IMR-90 (cell line): ENCODE measurements around the gene TF. TPM values are rescaled to one million over a fixed set of nuclear protein-coding genes. Genes with fewer than 3 reads are reported as not detected.

Source experiments
- ATAC-seq: fragments of 200-7000 bp; cut with Tn5 transposase; 2 replicates; pipeline ENCODE4 v1.9.1; 2020; ENCODE audit warnings: low read depth, mild to moderate bottlenecking, moderate library complexity
- BruUV-seq: library from RNA; stranded (reverse); fragments of 400-500 nt; replicated peaks from 2 replicates; lab custom pipeline; 2021; lab: Mats Ljungman, UMichigan
- CTCF ChIA-PET: fragments of 300-600 bp; formaldehyde crosslinking; extraction: SDS; loops from one replicate; lab custom pipeline; 2021; ENCODE audit warnings: antibody characterized with exemption; lab: Yijun Ruan, JAX
- POLR2A ChIA-PET: fragments of 300-600 bp; sonication (Branson Sonifier 250); formaldehyde crosslinking; loops from one replicate; lab custom pipeline; 2022; ENCODE audit warnings: antibody characterized with exemption; ENCODE audit not compliant: unreplicated experiment; lab: Charles Lee
- DNase-seq: peaks from one replicate; pipeline ENCODE4 v3.0.0; 2013
- H2AFZ ChIP-seq: replicated peaks from 2 replicates; pipeline ENCODE3; 2013; ENCODE audit warnings: low read length, mild to moderate bottlenecking; ENCODE audit not compliant: poor library complexity
- H2AK5ac ChIP-seq: 2 replicates; pipeline ENCODE4 v1.6.1; 2013; ENCODE audit warnings: low read depth, low read length, inconsistent platforms
- H2AK9ac ChIP-seq: replicated peaks from 2 replicates; pipeline ENCODE3; 2013; ENCODE audit warnings: mild to moderate bottlenecking, low read depth, low read length, moderate library complexity; ENCODE audit not compliant: poor library complexity
- H2BK120ac ChIP-seq: 2 replicates; pipeline ENCODE4 v1.6.1; 2013; ENCODE audit warnings: low read depth, low read length, inconsistent platforms
- H2BK15ac ChIP-seq: 3 replicates; pipeline ENCODE4 v1.6.1; 2013; ENCODE audit warnings: low read depth, low read length, inconsistent platforms
- H2BK20ac ChIP-seq: 2 replicates; pipeline ENCODE4 v1.6.1; 2013; ENCODE audit warnings: low read depth, mild to moderate bottlenecking, inconsistent platforms, low read length, moderate library complexity
- H2BK5ac ChIP-seq: 2 replicates; pipeline ENCODE4 v1.6.1; 2013; ENCODE audit warnings: mild to moderate bottlenecking, low read depth, low read length, inconsistent platforms; ENCODE audit not compliant: poor library complexity, severe bottlenecking
- H3K14ac ChIP-seq: replicated peaks from 2 replicates; pipeline ENCODE4 v1.6.1; 2013; ENCODE audit warnings: low read depth, low read length, inconsistent platforms
- H3K18ac ChIP-seq: 2 replicates; pipeline ENCODE4 v1.6.1; 2013; ENCODE audit warnings: low read depth, low read length, control low read depth
- H3K23ac ChIP-seq: 2 replicates; pipeline ENCODE4 v1.6.1; 2013; ENCODE audit warnings: low read depth, low read length, inconsistent platforms
- H3K27ac ChIP-seq: 2 replicates; pipeline ENCODE4 v1.5.1; 2013; ENCODE audit warnings: mild to moderate bottlenecking, control low read depth, low read length; ENCODE audit not compliant: insufficient read depth
- H3K27me3 ChIP-seq: 2 replicates; pipeline ENCODE4 v1.6.1; 2013; ENCODE audit warnings: low read length; ENCODE audit not compliant: control insufficient read depth, insufficient read depth
- H3K36me3 ChIP-seq: 2 replicates; pipeline ENCODE4 v1.6.1; 2013; ENCODE audit warnings: low read length, mixed read lengths; ENCODE audit not compliant: control insufficient read depth, insufficient read depth
- H3K4ac ChIP-seq: 2 replicates; pipeline ENCODE4 v1.6.1; 2013; ENCODE audit warnings: low read depth, low read length, inconsistent platforms
- H3K4me1 ChIP-seq: 2 replicates; pipeline ENCODE4 v1.6.1; 2013; ENCODE audit warnings: low read length, mixed read lengths; ENCODE audit not compliant: control insufficient read depth, insufficient read depth
- H3K4me2 ChIP-seq: 2 replicates; pipeline ENCODE4 v1.6.1; 2013; ENCODE audit warnings: low read depth, mild to moderate bottlenecking, control low read depth, low read length, moderate library complexity
- H3K4me3 ChIP-seq: 2 replicates; pipeline ENCODE4 v1.5.1; 2013; ENCODE audit warnings: low read depth, mild to moderate bottlenecking, control low read depth, low read length, moderate library complexity; ENCODE audit not compliant: insufficient read depth
- H3K56ac ChIP-seq: 2 replicates; pipeline ENCODE4 v1.6.1; 2013; ENCODE audit warnings: low read length, inconsistent platforms; ENCODE audit not compliant: insufficient read depth; ENCODE audit errors: extremely low read depth
- H3K79me1 ChIP-seq, 2 experiments: 2 replicates each; pipeline ENCODE4 v1.6.1; 2013; ENCODE audit warnings: low read length in 2 of 2, inconsistent platforms in 1 of 2, low read depth in 1 of 2
- H3K9ac ChIP-seq: 2 replicates; pipeline ENCODE4 v1.6.1; 2013; ENCODE audit warnings: low read depth, low read length, control low read depth
- H3K9me1 ChIP-seq: 2 replicates; pipeline ENCODE4 v1.6.1; 2013; ENCODE audit warnings: low read length, inconsistent platforms; ENCODE audit not compliant: insufficient read depth
- H3K9me3 ChIP-seq: 2 replicates; pipeline ENCODE4 v1.6.1; 2013; ENCODE audit warnings: low read length; ENCODE audit not compliant: control insufficient read depth, insufficient read depth
- H4K20me1 ChIP-seq: 2 replicates; pipeline ENCODE4 v1.6.1; 2013; ENCODE audit warnings: low read length, inconsistent platforms; ENCODE audit not compliant: insufficient read depth
- H4K5ac ChIP-seq: 2 replicates; pipeline ENCODE4 v1.6.1; 2013; ENCODE audit warnings: mild to moderate bottlenecking, low read depth, low read length, control low read depth
- H4K8ac ChIP-seq, 2 experiments: 2 replicates each; pipeline ENCODE4 v1.6.1; 2013; ENCODE audit warnings: low read depth in 2 of 2, low read length in 2 of 2, control low read depth in 1 of 2, inconsistent platforms in 1 of 2
- H4K91ac ChIP-seq: 2 replicates; pipeline ENCODE4 v1.6.1; 2013; ENCODE audit warnings: low read depth, low read length, inconsistent platforms; ENCODE audit not compliant: insufficient read depth
- FOS ChIP-seq: fragments of 150-350 bp; IDR thresholded peaks from 2 replicates; pipeline ENCODE4 v1.6.1; 2016; ENCODE audit warnings: low read depth, low read length
- MAFK ChIP-seq: IDR thresholded peaks from 2 replicates; pipeline ENCODE4 v1.6.1; 2012; ENCODE audit warnings: low read depth, low read length, improper control_type of control experiment
- MAZ ChIP-seq: IDR thresholded peaks from 2 replicates; pipeline ENCODE4 v1.6.1; 2012; ENCODE audit warnings: low read depth, mild to moderate bottlenecking, low read length, improper control_type of control experiment, moderate library complexity, borderline replicate concordance
- MXI1 ChIP-seq: IDR thresholded peaks from 2 replicates; pipeline ENCODE4 v1.6.1; 2012; ENCODE audit warnings: low read depth, mild to moderate bottlenecking, low read length, moderate library complexity, borderline replicate concordance
- NFE2L2 ChIP-seq: fragments of 150-350 bp; IDR thresholded peaks from 2 replicates; pipeline ENCODE4 v1.6.1; 2016; ENCODE audit warnings: low read depth, mild to moderate bottlenecking, low read length
- POLR2A ChIP-seq: IDR thresholded peaks from 2 replicates; pipeline ENCODE4 v1.6.1; 2012; ENCODE audit warnings: mild to moderate bottlenecking, low read depth, low read length
- RAD21 ChIP-seq: IDR thresholded peaks from 2 replicates; pipeline ENCODE4 v1.6.1; 2012; ENCODE audit warnings: low read length, improper control_type of control experiment
- RCOR1 ChIP-seq: IDR thresholded peaks from 2 replicates; pipeline ENCODE4 v1.6.1; 2012; ENCODE audit warnings: mild to moderate bottlenecking, low read length, improper control_type of control experiment; ENCODE audit not compliant: insufficient replicate concordance
- RFX5 ChIP-seq: IDR thresholded peaks from 2 replicates; pipeline ENCODE4 v1.8.0; 2012; ENCODE audit warnings: low read depth, mild to moderate bottlenecking, low read length, moderate library complexity
- SMC3 ChIP-seq: fragments of 150-350 bp; IDR thresholded peaks from 2 replicates; pipeline ENCODE4 v1.6.1; 2016; ENCODE audit warnings: low read depth, mild to moderate bottlenecking, antibody characterized with exemption, low read length, moderate library complexity
- USF2 ChIP-seq: fragments of 150-350 bp; IDR thresholded peaks from 2 replicates; pipeline ENCODE4 v1.6.1; 2017; ENCODE audit warnings: mild to moderate bottlenecking, antibody characterized with exemption, low read length, low read depth
- WGBS, 2 experiments: methylation state at CpG; one replicate each; pipeline versions ENCODE4 v1.1.5 to v1.1.7; 2013; ENCODE audit warnings: missing lambda C conversion rate in 2 of 2; ENCODE audit not compliant: insufficient read length in 1 of 2; ENCODE audit errors: extremely low coverage in 2 of 2; 5-methylcytosine and 5-hydroxymethylcytosine counted together
- dilution Hi-C: fragments of 300-500 bp; cut with HindIII; formaldehyde crosslinking; loops from one replicate; pipeline ENCODE4 v1.14.3; 2018; ENCODE audit warnings: low sequenced_read_pairs; ENCODE audit not compliant: unreplicated experiment
- in situ Hi-C: fragments of 300-500 bp; cut with MboI; formaldehyde crosslinking; loops from 3 replicates; pipeline ENCODE4 v1.14.3; 2019; ENCODE audit warnings: low sequenced_read_pairs, inconsistent platforms, mixed read lengths
- intact Hi-C: fragments of 100-400 bp; cut with micrococcal nuclease; formaldehyde crosslinking; loops from 2 replicates; pipeline ENCODE4 v1.10.0; 2022
- polyA plus RNA-seq, 3 experiments: library from polyadenylated mRNA; depleted of rRNA; stranded (reverse); fragments of >200 nt; gene quantifications; 2 replicates each; pipeline ENCODE4 v1.2.3, GENCODE V29; 2012; ENCODE audit warnings: low replicate concordance in 1 of 3
- total RNA-seq: library from RNA; depleted of rRNA; stranded (reverse); fragments of >200 nt; gene quantifications from 2 replicates; pipeline ENCODE4 v1.2.3, GENCODE V29; 2012
- TF ChIP-seq, protein P1 (sequence below): fragments of 150-350 bp; IDR thresholded peaks from 2 replicates; pipeline ENCODE4 v1.6.1; 2016; ENCODE audit warnings: low read depth, mild to moderate bottlenecking, low read length, moderate library complexity, borderline replicate concordance
- TF ChIP-seq, protein P2 (sequence below): conservative IDR thresholded peaks from 2 replicates; pipeline ENCODE4 v1.5.1; 2012; ENCODE audit warnings: mild to moderate bottlenecking, low read depth, low read length, improper control_type of control experiment

The TF gene
- total and polyA plus RNA-seq, 2 of the 4 experiments (the other 2 are of a cell fraction), result 0.07 TPM; not detected in 1

GRCh38 chr3:133762539-133762938 is 16.3 kb downstream of the TF start:
- Histone ChIP-seq H3K56ac (no peak overlapping the region), H3K36me3 (no peaks in the 10 kb centered on the region), H3K9me1 (no peaks in the 10 kb centered on the region), H2BK15ac (no peak overlapping the region), H3K9ac (no peak overlapping the region), H2BK20ac (no peak overlapping the region), H4K5ac (no peak overlapping the region), H2AK5ac (no peak overlapping the region), H3K4me1 (no peaks in the 10 kb centered on the region), H3K4ac (no peak overlapping the region), H3K27ac (no peak overlapping the region), H3K27me3 (peaks cover 14% of the 10 kb centered on the region), H2AFZ (no peak overlapping the region), H2BK5ac (no peak overlapping the region), H3K9me3 (no peaks in the 10 kb centered on the region), H3K14ac (no peak overlapping the region), H2BK120ac (no peak overlapping the region), H2AK9ac (no peak overlapping the region), H3K4me2 (no peak overlapping the region), H4K20me1 (no peaks in the 10 kb centered on the region; the same call in 1 of the 2 replicates), H3K79me1 (no peaks in the 10 kb centered on the region), H3K23ac (no peak overlapping the region), H3K18ac (no peak overlapping the region), H4K91ac (no peak overlapping the region), H4K8ac (no peak overlapping the region), H3K4me3 (no peak overlapping the region)
- CTCF ChIA-PET, result no interaction called here
- no peak for ATAC-seq
- WGBS, 2 experiments, result no CpG with 5 or more reads among the region's 3 CpGs
- dilution Hi-C loops (no loop called here), intact Hi-C loops (no loop called here), in situ Hi-C loops (no loop called here)
- BruUV-seq, result no TSS peak
- no peak for TF ChIP-seq MAFK
- TF ChIP-seq, protein P1, sequence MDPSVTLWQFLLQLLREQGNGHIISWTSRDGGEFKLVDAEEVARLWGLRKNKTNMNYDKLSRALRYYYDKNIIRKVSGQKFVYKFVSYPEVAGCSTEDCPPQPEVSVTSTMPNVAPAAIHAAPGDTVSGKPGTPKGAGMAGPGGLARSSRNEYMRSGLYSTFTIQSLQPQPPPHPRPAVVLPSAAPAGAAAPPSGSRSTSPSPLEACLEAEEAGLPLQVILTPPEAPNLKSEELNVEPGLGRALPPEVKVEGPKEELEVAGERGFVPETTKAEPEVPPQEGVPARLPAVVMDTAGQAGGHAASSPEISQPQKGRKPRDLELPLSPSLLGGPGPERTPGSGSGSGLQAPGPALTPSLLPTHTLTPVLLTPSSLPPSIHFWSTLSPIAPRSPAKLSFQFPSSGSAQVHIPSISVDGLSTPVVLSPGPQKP, result no peak
- TF ChIP-seq, protein P2, sequence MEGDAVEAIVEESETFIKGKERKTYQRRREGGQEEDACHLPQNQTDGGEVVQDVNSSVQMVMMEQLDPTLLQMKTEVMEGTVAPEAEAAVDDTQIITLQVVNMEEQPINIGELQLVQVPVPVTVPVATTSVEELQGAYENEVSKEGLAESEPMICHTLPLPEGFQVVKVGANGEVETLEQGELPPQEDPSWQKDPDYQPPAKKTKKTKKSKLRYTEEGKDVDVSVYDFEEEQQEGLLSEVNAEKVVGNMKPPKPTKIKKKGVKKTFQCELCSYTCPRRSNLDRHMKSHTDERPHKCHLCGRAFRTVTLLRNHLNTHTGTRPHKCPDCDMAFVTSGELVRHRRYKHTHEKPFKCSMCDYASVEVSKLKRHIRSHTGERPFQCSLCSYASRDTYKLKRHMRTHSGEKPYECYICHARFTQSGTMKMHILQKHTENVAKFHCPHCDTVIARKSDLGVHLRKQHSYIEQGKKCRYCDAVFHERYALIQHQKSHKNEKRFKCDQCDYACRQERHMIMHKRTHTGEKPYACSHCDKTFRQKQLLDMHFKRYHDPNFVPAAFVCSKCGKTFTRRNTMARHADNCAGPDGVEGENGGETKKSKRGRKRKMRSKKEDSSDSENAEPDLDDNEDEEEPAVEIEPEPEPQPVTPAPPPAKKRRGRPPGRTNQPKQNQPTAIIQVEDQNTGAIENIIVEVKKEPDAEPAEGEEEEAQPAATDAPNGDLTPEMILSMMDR, result no peak
- no peak for TF ChIP-seq RCOR1
- no peak for TF ChIP-seq RAD21
- no peak for TF ChIP-seq NFE2L2
- TF ChIP-seq USF2, result no peak
- no peak for TF ChIP-seq SMC3
- no peak for TF ChIP-seq FOS
- no peak for TF ChIP-seq POLR2A
- no peak for TF ChIP-seq MXI1
- TF ChIP-seq RFX5, result no peak
- no peak for TF ChIP-seq MAZ
- no peak for DNase-seq
- POLR2A ChIA-PET, result no interaction called here
